GM21515 (cell line): ENCODE measurements around the gene SLC44A4.
A peak's percentile ranks its signal among the peaks of the same experiment; 100 is the strongest.

Experiments
- ATAC-seq: cut with Tn5 transposase; IDR thresholded peaks from one replicate; pipeline ENCODE4 v1.9.1; 2021; ENCODE audit not compliant: unreplicated experiment

Gene SLC44A4

DNA sequence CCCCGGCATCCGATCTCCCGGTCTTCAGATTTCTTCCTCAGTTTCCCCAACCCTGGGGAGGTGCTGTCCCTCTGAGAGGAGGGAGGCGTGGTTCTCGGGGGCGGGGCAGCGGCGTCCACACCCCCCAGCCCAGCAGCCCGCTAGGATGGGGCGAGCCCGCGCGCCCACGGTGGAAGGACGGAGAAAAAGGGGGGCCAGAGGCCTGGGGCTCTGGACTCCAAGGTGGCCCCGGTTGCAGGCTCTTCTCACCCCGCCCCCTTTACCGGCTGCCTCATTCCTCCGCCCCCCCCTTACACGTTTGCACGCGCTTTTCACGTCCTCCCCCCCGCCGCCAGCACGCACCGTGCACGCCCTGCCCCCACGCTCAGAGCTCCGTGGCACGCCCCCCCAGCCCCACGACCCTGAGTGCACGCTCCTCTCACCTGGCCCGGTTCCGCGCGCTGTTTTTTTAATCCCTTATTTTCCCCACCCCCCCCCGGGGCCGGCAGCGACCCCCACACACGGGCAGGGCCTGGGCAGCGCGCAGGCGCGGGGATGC, 22.7 kb upstream of the SLC44A4 start:
- ATAC-seq, result no peak

DNA sequence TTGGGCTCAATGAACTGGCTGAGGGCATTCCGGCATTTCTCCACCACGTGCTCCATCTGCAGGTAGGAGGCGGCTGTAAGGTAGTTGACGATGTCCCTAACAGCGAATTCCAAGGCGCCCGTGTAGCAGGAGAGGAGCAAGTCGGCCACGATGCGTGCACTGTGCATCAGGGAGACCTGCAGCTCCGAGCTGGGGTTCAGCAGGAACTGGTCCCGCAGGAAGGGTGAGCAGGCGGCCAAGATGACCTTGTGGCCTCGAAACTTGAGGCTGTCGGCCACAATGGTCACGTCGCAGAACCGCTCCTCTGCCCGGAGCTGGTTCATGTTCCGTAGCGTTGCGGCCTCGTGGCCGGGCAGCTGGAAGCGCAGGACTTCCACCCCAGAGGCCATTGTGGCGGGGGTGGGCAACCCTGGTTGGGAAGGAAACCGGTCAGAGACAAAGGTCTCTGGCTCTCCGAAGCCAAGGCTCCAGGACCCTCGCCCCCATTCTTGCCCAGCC, 22.2 kb upstream of the SLC44A4 start:
- ATAC-seq, result no peak

DNA sequence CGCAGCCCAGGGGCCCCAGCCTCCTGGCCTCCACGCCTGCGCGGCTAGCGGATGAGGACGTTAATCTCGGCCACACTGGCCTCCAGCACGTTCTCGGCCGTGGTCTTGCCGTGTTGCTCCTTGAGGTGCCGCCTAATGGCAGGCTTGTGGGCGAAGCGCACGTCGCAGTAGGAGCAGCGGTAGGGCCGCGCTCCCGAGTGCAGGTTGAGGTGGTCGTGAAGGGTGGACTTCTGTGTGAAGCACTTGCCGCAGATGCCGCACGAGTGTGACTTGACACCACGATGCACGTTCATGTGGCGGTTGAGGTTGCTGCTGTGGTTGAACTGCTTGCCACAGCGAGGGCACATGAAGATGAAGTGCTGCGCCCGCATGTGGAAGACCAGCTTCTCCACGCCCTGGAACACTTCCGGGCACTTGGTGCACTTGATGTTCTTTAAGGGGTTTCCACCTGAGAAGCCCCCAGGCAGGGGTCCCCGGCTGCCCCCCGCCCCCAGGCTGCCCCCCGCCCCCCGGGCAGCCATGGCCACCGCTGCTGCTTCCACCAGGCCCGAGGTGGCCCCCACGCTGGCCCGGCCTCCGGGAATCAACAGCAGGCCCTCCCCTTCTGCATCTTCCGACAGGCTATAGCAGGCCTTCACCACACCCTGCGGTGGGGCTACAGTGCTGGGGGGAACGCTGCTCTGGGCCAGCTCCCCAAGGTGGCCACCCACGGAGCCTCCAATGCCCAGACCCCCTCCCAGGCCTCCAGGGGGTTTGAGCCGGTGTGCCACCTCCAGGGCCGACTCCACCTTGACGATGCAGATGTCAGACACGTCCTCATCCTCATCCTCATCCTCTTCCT, 21.3 kb upstream of the SLC44A4 start:
- ATAC-seq, result no peak

GRCh38 chr6:31899215-31899614, 20.4 kb upstream of the SLC44A4 start:
- ATAC-seq, result no peak

DNA sequence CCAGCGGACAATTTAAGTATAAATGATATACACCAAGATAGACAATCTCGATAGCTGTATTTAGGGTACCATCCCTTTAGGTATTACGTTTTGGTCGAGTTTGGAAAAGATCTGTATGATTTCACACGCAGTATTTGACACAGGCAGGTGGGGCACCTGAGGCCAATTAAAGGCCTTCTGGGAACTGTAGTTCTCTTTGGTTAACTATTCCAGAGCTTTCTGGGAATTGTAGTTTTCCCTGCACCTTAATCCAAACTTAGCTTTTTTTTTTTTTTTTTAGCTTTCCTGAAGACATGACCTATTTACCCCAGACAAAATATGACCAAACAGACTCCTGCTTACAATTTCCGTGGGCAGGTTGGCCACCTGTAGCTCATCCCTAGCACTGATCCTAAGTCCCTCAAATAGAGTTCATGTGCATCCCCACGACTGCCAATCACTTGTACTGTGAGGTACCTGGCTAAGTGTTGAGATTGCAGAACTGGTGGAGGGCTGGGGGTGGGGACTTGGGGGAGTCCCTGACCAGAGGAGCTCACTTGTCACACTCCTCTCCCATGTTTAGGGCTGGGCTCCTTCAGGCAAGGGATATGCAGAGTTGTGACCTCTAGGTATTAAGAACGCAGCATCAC, 19.7 kb upstream of the SLC44A4 start:
- no peak for ATAC-seq

GRCh38 chr6:31897612-31898382, 19.0 kb upstream of the SLC44A4 start, which contains the start of gene EHMT2:
EHMT2 (minus strand) TSS chr6:31897698; CDS start chr6:31897677, 21 bp downstream.
- ATAC-seq, result peak; percentile 47

DNA sequence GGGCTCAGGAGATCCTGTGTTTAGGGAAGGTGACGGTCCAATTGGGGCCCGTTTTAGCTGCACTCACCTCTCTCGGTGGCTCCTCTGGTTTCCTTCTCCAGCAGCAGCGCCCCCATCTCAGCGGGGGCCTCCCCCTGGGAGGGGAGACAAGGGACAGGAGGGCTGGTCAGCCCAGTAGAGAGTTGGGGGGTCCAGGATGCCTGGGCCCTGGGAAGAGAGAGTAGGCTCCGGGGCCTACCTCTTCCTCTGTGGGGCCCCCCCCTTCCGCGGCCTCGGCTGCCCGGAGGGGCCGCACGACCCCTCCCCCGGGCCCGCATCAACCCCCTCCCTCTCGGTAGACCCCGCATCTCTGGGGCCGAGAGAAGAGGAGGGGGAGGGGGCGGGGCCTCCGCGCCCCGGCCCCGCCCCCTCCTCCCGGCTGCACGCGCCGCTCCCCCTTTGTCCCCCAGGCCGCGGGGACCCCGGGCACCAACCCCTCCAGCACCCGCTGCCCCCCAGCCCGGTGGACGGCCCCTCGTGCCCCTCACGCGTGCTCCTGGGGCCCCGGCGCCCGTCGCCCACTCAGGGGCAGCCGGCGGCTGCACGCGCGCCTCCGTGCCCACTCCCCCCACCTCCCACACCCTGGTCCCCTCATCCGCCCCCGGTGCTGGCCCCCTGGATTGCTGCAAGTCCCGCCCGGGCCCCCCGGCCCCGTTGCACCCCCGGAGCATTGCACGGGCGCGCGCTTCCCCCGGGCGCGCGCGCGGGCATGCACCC, 18.2 kb upstream of the SLC44A4 start:
- ATAC-seq, result no peak

DNA sequence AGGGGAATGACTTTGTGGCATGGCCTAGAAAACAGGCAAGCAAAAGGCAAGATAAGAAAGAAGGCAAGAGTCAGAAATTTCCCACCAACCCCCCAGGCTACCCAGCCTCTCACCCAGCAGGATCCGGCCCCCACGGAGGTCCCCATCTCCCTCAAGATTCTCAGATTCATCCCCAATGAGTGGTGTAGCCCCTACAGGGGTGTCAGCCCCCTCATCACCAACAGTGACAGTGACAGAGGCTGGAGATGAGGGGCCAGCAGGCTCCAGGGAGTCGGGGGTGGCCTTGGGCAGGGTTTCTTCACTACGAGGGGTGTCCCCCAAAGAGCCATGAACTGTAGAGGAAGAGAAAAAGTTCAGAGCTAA, 17.7 kb upstream of the SLC44A4 start:
- no peak for ATAC-seq

DNA sequence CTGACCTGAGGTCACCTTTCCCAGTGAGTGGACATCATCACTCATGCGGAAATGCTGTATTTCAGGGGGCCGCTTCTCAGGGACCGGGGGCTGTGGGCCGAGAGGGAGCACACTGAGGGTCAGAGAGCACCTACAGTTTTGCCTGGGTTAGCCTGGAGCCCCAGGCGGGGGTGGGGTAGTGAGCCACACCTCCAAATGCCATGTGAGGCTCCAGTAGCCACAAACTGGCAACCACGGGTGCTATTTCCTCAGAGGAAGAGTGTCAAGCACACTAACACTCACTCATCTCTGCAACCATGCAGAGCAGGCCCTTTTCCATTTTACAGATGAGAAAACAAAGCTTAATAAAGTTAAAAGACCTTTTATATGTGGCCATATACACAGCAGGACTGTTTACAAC, 14.0 kb upstream of the SLC44A4 start:
- ATAC-seq, result no peak

DNA sequence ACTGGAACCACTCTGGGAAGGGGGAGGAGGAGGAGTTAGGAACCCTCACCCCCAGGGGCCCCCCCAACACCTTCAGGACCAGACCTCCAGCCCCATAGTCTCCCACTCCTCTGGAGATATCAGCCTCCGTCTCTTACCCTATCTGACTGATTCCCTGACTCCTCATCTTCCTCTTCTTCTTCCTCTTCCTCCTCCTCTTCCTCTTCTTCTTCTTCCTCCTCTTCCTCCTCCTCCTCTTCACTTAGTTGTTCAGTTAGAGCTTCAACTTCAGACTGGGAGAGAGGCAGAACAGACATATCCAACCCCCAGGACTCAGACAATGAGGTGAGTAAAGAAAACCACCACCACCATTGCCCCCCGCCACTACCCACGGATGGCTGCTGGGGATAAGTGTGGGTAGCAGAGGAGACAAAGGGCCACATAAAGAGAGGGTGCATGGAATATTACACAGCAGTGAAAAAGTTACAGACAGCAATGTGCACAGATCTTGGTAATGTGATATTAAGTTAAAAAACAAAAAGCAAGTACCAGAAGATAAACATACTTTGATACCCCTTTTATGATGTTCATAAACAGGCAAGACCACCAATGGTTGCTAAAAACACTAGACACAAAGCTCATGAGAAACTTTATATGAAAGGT, 10.7 kb upstream of the SLC44A4 start:
- no peak for ATAC-seq

GRCh38 chr6:31888276-31889258, 9.8 kb upstream of the SLC44A4 start:
- ATAC-seq, result no peak

GRCh38 chr6:31887173-31888007, 8.6 kb upstream of the SLC44A4 start:
- no peak for ATAC-seq

DNA sequence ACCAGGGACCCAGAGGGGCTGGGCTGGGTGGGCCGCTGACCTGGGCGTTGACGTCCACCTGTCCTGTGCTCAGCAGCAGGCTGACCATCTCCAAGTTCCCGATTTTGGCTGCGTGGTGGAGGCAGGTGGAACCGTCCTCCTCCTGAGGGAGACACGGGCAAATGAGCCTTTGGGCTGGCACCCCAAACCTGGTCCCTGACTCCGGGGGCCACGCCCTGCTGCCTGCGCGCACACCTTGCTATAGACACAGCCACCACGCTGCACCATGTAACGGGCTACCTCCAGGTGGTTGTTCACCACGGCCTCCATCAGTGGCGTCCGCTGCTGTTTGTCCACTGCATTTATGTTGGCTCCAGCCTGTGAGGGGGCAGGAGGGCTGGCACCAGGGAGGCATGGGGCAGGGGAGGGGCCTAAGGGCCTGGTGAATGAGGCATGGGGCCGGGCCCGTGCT, 7.8 kb upstream of the SLC44A4 start:
- no peak for ATAC-seq

- no peak for ATAC-seq
Observed at GRCh38 chr6:31884528-31885035, 5.8 kb upstream of the SLC44A4 start.

DNA sequence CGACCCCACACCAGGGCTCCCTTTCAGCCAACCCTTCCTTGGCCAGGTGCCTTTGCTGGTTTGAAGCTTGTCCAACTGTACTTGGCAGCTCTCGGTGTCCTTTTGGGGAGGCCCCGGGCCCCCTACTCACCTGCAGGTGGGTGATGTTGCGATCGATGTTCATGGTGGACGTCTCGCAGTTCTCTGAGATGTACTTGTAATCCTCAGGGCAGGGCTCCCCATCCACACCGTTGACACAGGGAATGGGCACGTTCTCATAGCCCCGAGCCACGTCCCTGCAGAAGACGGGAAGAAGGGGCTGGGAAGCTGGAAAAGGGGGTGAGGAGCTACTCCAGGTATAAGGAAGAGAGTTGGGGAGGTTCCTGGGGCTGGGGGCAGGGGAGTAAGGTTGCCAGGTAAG, 4.9 kb upstream of the SLC44A4 start:
- no peak for ATAC-seq

- ATAC-seq, result no peak
Observed at GRCh38 chr6:31882344-31882743, 3.5 kb upstream of the SLC44A4 start.

DNA sequence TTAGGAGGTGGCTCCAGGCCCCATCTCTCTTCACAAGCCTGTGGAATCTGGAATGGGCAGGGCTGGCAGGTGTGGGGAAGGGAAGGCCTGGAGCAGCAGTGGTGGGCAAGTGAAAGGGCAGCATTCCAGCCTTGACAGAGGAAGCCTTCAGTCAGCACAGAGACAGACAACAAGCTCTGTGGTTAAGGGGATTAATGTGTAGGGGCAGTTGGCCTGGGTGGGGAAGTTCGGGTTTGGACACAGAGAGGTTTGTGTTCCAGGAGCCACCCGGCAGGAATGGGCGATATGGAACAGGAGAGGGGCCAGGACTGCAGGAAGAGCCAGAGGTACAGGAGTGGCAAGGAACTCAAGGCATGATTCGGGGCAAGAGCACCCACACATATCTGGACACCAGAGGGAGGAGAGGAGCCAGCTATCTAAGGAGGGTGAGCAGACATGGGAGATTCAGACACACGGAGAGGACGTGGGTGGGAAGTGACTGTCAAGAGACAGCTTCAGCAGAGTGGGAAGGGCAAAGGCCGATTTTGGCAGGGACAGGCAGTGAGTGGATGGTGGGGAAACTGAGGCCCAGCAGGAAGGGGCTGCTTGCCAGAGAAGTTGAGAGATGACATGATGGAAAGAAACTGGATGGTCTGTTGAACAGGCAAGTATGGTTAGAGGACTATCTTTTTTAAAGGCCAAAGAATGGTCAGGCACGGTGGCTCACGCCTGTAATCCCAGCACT, 2.5 kb upstream of the SLC44A4 start:
- no peak for ATAC-seq
